H1 (cell line): ENCODE data around the gene UBA3. TPM values are rescaled to one million over a fixed set of nuclear protein-coding genes. Genes with fewer than 3 reads are reported as not detected.

ENCODE experiments used
- BACH1 ChIP-seq: IDR thresholded peaks from 2 replicates; pipeline ENCODE4 v1.6.1; 2012; ENCODE audit warnings: low read length, improper control_type of control experiment
- CREB1 ChIP-seq: IDR thresholded peaks from 2 replicates; pipeline ENCODE4 v1.6.1; 2012; ENCODE audit warnings: inconsistent platforms
- TBP ChIP-seq: IDR thresholded peaks from 2 replicates; pipeline ENCODE4 v1.6.1; 2011; ENCODE audit warnings: low read depth, low read length, improper control_type of control experiment
- polyA plus RNA-seq, 7 experiments: library from polyadenylated mRNA; depleted of rRNA in 3 of 7; stranded (reverse) in 5 of 7; unstranded in 2 of 7; fragments of >200 nt in 5 of 7; fragments of 200-250 nt in 2 of 7; gene quantifications; 1 replicate in 5 of 7; 2 replicates in 1 of 7; 4 replicates in 1 of 7; pipeline versions ENCODE4 v1.2.1 to v1.2.3, GENCODE V29; 2011 to 2013; ENCODE audit warnings: missing spikeins in 2 of 7, mixed read lengths in 2 of 7
- total RNA-seq: library from RNA; stranded (reverse); fragmentation: NEBNext Ultra II Directional; extraction: Animal tissue kit (Norgen Biotek cat#: 25700); gene quantifications from 2 replicates; pipeline ENCODE4 v1.2.1, GENCODE V29; 2021

Gene UBA3
- total and polyA plus RNA-seq, 2 of the 8 experiments (the other 6 are each of a cell fraction or from before 2014, with no cell fraction given) = 40.8 to 97.8 TPM

GRCh38 chr3:69104586-69104985 is 24.4 kb upstream of the UBA3 start (continued):
- TF ChIP-seq BACH1 (no peak), CREB1 (no peak), TBP (no peak)
